Hematopoietic multipotent progenitor cell treated with erythropoietin and hydrocortisone succinate and interleukin-3 and kit ligand, for 8 days (in vitro differentiated cells): ENCODE data around the gene TNS3.

Source experiments
- DNase-seq: peaks from one replicate; pipeline ENCODE4 v3.0.0-alpha.2; 2015

Gene TNS3

GRCh38 chr7:47518827-47519226 is 63.1 kb downstream of the TNS3 start:
- no peak for DNase-seq

- no peak for DNase-seq
Measured at GRCh38 chr7:47517821-47518480, 64.0 kb downstream of the TNS3 start.

DNA sequence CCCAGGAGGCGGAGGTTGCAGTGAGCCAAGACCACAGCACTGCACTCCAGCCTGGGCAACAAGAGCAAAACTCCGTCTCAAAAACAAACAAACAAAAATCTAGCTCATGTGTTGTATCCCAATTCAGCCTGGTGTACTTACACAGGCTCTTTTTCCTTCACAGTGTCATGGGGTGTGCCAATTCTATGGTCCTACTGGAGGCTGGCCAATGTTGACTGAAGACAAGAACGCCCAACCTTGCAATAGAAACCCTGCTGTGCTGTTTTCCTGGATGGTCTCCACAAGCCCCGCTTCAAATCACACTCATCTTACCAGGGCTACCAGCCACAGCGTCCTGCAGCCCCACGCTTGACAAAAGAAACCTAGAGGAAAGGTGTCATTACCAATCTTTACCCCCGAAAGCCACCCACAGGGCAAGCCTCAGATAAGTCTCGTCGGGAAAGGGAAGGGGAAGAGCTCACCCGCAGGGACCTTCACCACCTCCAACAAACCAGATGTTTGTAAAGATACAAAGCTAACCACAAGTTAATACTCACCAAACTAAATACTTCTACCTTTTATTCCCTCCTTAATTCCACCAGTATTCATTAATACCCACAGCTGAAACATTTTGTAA is 64.8 kb downstream of the TNS3 start:
- peak; percentile 76 for DNase-seq

DNA sequence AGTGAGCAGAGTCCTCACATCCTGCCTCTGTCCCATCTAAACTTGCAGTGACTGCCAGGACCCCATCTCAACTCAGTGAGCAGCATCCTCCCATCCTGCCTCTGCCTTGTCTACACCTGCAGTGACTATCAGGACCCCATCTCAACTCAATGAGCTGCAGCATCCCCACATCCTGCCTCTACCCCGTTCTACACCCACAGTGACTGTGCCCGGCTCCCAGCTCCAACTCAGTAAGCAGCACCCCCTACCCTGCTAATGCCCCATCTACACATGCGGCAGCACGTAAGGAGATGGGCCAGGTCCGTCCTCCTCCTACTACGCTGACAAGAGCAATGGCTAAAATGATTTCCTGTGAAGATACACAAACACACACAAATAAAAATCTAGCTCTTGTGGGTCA is 65.5 kb downstream of the TNS3 start:
- DNase-seq = no peak

- DNase-seq = no peak
Measured at GRCh38 chr7:47515305-47515834, 66.5 kb downstream of the TNS3 start.

GRCh38 chr7:47514818-47515217 is 67.1 kb downstream of the TNS3 start:
- DNase-seq = no peak

GRCh38 chr7:47514367-47514766 is 67.5 kb downstream of the TNS3 start:
- no peak for DNase-seq

GRCh38 chr7:47513741-47514241 is 68.1 kb downstream of the TNS3 start:
- DNase-seq = peak; percentile 37

GRCh38 chr7:47512481-47513176 is 69.3 kb downstream of the TNS3 start:
- DNase-seq = no peak

- no peak for DNase-seq
Measured at GRCh38 chr7:47511699-47512370, 70.1 kb downstream of the TNS3 start.

DNA sequence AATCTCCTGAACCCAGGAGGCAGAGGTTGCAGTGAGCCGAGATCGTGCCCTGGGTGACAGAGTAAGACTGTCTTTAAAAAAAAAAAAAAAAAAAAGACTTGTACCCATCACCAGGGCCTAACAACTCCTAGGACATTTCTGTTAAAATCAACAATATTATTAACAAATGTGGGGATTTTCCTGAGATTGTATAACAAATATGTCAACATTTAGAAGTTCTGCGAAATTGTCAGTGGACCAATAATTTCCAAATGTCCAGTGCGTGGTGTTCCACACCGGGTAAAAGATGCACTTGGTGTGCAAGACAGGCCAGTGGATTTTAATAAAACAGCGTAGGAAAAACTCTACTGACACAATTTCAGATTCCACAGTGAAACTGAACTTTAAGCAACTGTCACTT is 71.1 kb downstream of the TNS3 start:
- no peak for DNase-seq

- no peak for DNase-seq
Measured at GRCh38 chr7:47510192-47510591, 71.7 kb downstream of the TNS3 start.

- DNase-seq = no peak
Measured at GRCh38 chr7:47509571-47509970, 72.3 kb downstream of the TNS3 start.

GRCh38 chr7:47508389-47509380 is 73.2 kb downstream of the TNS3 start:
- peak; percentile 31 for DNase-seq

DNA sequence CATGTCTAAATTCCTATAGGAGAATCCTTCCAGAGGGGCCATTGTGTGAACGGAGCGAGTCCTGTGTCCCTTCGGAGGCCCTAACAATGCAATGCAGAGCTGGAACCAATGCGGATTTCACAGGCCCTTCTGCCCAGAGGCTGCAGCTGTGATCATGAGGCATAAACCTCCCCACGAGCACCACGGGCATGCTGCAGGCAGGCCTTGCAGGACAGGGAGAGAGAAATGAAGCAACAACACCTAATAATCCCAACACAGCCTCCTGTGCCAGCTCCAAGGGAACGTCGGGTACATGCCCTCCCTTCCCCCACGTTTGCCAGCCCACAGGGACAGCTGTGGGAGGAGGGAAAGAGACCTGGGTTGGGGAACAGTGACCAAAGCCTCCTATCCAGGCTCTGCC is 74.4 kb downstream of the TNS3 start:
- no peak for DNase-seq

DNA sequence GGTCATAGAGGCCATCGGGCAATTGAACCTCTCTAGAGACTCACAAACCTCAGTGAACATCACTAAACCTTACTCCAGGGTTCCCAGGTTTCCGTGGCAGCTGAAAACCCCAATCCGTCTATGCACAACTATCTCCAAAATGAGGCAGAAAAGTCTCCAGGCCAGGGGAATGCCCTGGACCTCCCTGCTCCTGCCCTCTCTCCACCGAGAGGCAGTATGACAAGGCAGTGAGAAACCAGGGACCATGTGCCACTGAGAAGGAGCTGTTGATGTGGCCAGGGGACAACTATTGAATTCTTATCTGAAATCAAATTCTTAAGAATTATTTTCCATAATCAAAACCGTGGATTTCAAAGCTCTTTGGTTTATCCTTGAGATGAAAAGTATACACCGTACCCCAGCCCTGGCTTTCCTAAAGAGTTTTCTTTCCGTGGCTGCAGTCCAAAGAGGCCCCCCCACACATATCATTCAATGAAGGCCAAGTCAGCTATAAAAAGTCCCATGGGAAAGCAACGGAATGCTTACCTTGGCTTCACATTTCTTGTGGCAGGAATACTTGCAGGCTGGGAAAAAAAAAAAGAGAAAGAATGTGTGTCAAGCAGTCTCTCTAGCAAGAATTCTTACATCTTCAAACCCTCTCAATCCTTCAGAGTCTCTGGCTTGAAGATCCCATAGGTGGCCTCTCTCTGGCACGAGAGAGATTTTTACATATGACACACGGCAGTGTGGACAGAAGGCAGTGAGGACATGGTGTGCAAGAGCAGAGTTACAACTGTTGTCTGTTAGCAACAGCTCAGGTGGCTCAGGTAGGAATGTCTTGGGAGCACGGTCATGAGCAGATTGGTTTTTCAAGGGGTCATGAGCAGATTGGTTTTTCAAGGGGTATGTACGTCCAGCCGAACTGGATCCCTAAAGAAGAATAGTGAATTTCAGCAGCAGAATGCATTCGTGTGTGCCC is 75.2 kb downstream of the TNS3 start:
- DNase-seq = no peak

GRCh38 chr7:47505312-47506007 is 76.5 kb downstream of the TNS3 start:
- DNase-seq = no peak

GRCh38 chr7:47504551-47505311 is 77.2 kb downstream of the TNS3 start:
- DNase-seq = no peak

DNA sequence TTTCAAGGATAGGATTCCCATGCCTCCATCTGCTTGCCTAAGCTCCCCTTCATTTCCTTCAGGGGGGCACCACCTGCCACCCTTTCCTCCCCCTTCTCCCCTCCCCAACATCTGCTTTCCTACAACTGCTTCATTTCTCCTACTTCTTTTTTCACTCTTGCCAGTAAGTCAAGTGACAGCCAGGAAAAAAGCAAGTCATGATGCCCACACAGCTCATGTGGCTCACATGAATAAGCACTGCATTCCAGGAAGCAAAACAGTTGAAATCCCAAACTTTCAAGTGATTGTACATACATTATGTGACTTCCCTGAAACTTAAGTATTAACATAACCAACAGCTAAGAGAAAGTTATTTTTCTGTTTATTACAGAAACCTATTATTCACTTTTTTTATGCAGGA is 78.6 kb downstream of the TNS3 start:
- DNase-seq = no peak
